ENCODE data around the gene FLT4.

FLT4 gene

DNA sequence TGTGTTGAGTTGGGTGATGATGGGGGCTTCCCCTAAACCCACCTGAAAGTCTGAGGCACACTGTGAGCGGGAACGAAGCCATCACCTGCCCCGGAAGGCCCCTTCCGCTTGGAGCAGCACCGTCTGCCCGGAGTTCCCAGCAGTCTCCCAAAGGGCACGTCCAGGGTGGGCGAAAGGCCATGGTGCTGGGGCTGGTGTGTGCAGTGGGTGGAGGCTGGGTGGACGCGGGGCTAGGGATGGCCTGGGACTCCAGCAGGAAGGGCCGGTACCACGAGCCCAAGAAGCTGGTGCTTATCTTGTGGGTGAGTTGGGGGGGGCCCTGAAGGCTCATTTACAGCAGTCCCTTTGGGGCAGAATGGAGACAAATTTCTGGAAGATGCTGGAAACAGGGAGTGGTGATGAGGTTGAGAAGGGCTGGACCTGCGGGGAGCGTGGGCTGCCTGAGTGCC is 4.6 kb downstream of the FLT4 start:
- Histone ChIP-seq H3K9me2 (ENCODE audit: low read depth, low read length) (no peaks in the 10 kb centered on the region), H4K20me1 (ENCODE audit: insufficient read depth, low read length) (no peaks in the 10 kb centered on the region)

DNA sequence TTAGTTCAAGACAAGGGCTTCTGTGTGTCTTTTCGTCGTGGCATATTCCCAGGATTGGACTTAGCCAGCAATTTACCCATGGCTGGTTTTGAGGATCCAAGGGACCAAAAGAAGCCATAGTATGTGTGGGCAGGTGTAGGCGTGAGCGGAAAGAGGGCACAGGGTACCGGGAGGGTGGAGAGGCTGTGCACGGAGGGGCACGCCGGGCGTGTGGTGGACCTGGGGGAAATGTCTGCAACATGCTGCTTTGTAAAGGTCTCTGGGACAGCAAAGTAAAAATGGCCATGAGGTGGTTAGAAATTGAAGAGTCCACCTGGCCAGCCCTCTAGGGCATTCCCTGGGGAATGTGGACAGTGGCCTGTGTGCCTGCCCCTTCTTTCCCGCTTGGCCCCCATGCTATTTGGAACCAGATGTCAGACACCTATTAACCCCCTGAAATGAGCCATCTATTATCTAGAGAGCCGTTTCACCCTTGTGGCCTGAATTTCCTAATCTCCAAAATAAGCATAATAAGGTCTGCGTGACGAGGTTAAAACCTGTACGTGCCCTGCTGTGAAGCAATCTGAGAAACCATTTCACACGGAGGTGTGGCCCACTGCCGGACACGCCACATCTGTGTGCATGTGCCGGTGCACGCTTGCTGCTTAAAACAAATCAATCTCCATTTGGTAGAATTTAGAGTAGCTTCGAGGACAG is 5.1 kb downstream of the FLT4 start:
- Histone ChIP-seq H2AFZ (ENCODE audit: low read length) (no peak overlapping the region), H3F3A (ENCODE audit: insufficient read depth, low read length) (no peaks in the 10 kb centered on the region), H3K27me3 (ENCODE audit: insufficient read depth, low read length) (0 out of 2 replicates have a peak, but pooled peaks cover 4% of the 10 kb centered on the region), H3K79me2 (ENCODE audit: insufficient read depth, low read length) (no peaks in the 10 kb centered on the region), H3K4me2 (ENCODE audit: low read length) (no peak overlapping the region), H3K4me1 (ENCODE audit: insufficient read depth, low read length, severe bottlenecking) (no peaks in the 10 kb centered on the region), H3K9me2 (ENCODE audit: low read depth, low read length) (no peaks in the 10 kb centered on the region), H3K4me3 (ENCODE audit: low read depth, low read length, poor library complexity, severe bottlenecking) (no peak overlapping the region), H3K27ac (ENCODE audit: low read depth, low read length, poor library complexity, severe bottlenecking) (no peak overlapping the region), H3K9me3 (ENCODE audit: low read length) (no peaks in the 10 kb centered on the region), H4K20me1 (ENCODE audit: insufficient read depth, low read length) (no peaks in the 10 kb centered on the region), H3K9ac (ENCODE audit: low read length) (no peak overlapping the region), H3K36me3 (ENCODE audit: insufficient read depth, low read length) (no peaks in the 10 kb centered on the region)
- TF ChIP-seq EZH2 (IDR thresholded peaks at IDR 0.05; ENCODE audit: borderline replicate concordance, low read length), result no peak
- TF ChIP-seq, protein P1, sequence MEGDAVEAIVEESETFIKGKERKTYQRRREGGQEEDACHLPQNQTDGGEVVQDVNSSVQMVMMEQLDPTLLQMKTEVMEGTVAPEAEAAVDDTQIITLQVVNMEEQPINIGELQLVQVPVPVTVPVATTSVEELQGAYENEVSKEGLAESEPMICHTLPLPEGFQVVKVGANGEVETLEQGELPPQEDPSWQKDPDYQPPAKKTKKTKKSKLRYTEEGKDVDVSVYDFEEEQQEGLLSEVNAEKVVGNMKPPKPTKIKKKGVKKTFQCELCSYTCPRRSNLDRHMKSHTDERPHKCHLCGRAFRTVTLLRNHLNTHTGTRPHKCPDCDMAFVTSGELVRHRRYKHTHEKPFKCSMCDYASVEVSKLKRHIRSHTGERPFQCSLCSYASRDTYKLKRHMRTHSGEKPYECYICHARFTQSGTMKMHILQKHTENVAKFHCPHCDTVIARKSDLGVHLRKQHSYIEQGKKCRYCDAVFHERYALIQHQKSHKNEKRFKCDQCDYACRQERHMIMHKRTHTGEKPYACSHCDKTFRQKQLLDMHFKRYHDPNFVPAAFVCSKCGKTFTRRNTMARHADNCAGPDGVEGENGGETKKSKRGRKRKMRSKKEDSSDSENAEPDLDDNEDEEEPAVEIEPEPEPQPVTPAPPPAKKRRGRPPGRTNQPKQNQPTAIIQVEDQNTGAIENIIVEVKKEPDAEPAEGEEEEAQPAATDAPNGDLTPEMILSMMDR (IDR thresholded peaks at IDR 0.05; ENCODE audit: low read length), result no peak

More for the DNA sequence above, 4.6 kb downstream of the FLT4 start:
- no peaks in the 10 kb centered on the region for H3K9me3 ChIP-seq (ENCODE audit: low read length)
- no peaks in the 10 kb centered on the region for H3F3A ChIP-seq (ENCODE audit: insufficient read depth, low read length)
- H3K36me3 ChIP-seq (ENCODE audit: insufficient read depth, low read length), result no peaks in the 10 kb centered on the region
- no peaks in the 10 kb centered on the region for H3K4me1 ChIP-seq (ENCODE audit: insufficient read depth, low read length, severe bottlenecking)
- no peaks in the 10 kb centered on the region for H3K79me2 ChIP-seq (ENCODE audit: insufficient read depth, low read length)
- no peak overlapping the region for H3K4me3 ChIP-seq (ENCODE audit: low read depth, low read length, poor library complexity, severe bottlenecking)
- no peak for TF ChIP-seq EZH2 (IDR thresholded peaks at IDR 0.05; ENCODE audit: borderline replicate concordance, low read length)
- TF ChIP-seq, protein P1 (IDR thresholded peaks at IDR 0.05; ENCODE audit: low read length), result no peak
- H3K4me2 ChIP-seq (ENCODE audit: low read length), result no peak overlapping the region
- H3K27ac ChIP-seq (ENCODE audit: low read depth, low read length, poor library complexity, severe bottlenecking), result no peak overlapping the region
- 0 out of 2 replicates have a peak, but pooled peaks cover 4% of the 10 kb centered on the region for H3K27me3 ChIP-seq (ENCODE audit: insufficient read depth, low read length)
- no peak overlapping the region for H3K9ac ChIP-seq (ENCODE audit: low read length)
- no peak overlapping the region for H2AFZ ChIP-seq (ENCODE audit: low read length)

DNA sequence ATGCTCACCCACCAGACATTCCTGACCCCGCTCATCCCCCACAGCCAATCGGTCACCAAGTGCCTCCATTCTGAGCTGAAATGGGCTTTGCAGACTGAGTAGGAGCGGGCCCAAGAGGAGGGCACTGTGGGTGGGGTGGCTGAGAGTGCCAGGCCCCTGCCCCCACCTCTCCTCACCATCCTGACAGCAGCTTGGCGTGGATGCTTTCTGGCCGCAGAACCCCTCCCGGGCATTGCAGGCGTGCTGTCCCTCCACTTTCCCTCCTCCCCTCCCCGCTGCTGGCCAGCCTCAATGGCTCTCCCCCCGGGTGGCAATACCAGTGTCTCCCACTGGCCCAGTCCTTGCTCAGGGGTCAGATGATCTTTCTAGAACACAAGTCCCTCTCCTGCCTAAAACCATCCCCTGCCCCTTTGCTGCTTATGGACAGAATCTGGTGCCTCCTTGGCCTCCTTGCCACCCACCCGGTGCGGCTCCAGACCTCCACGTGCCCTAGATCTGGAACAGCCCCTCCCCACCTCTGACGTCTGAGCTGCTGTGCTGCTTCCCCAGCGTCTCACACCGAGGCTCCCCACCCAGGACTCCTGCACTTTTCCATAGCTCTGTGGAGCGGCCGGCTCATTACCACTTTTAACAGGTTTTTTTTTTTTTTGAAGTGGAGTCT is 6.1 kb downstream of the FLT4 start:
- H3K9ac ChIP-seq (ENCODE audit: low read length), result no peak overlapping the region
- 0 out of 2 replicates have a peak, but pooled peaks cover 4% of the 10 kb centered on the region for H3K27me3 ChIP-seq (ENCODE audit: insufficient read depth, low read length)
- H3K4me3 ChIP-seq (ENCODE audit: low read depth, low read length, poor library complexity, severe bottlenecking), result no peak overlapping the region
- H3K4me1 ChIP-seq (ENCODE audit: insufficient read depth, low read length, severe bottlenecking), result no peaks in the 10 kb centered on the region
- no peaks in the 10 kb centered on the region for H3K9me3 ChIP-seq (ENCODE audit: low read length)
- no peaks in the 10 kb centered on the region for H3K36me3 ChIP-seq (ENCODE audit: insufficient read depth, low read length)
- H3K4me2 ChIP-seq (ENCODE audit: low read length), result no peak overlapping the region
- H3K79me2 ChIP-seq (ENCODE audit: insufficient read depth, low read length), result no peaks in the 10 kb centered on the region
- no peaks in the 10 kb centered on the region for H4K20me1 ChIP-seq (ENCODE audit: insufficient read depth, low read length)
- TF ChIP-seq, protein P1 (IDR thresholded peaks at IDR 0.05; ENCODE audit: low read length), result no peak
- no peak for TF ChIP-seq EZH2 (IDR thresholded peaks at IDR 0.05; ENCODE audit: borderline replicate concordance, low read length)
- no peak overlapping the region for H3K27ac ChIP-seq (ENCODE audit: low read depth, low read length, poor library complexity, severe bottlenecking)
- H3F3A ChIP-seq (ENCODE audit: insufficient read depth, low read length), result no peaks in the 10 kb centered on the region
- H2AFZ ChIP-seq (ENCODE audit: low read length), result no peak overlapping the region
- H3K9me2 ChIP-seq (ENCODE audit: low read depth, low read length), result no peaks in the 10 kb centered on the region
